ENCODE results near the gene AGPS. TPM values are rescaled to one million over a fixed set of nuclear protein-coding genes. Genes with fewer than 3 reads are reported as not detected.
A peak's percentile ranks its signal among the peaks of the same experiment; 100 is the strongest.

Gene AGPS
- total and polyA plus RNA-seq, 2 donors (not counting 1 experiment from before 2014, with no cell fraction given), result 15.9 to 18.0 TPM

DNA sequence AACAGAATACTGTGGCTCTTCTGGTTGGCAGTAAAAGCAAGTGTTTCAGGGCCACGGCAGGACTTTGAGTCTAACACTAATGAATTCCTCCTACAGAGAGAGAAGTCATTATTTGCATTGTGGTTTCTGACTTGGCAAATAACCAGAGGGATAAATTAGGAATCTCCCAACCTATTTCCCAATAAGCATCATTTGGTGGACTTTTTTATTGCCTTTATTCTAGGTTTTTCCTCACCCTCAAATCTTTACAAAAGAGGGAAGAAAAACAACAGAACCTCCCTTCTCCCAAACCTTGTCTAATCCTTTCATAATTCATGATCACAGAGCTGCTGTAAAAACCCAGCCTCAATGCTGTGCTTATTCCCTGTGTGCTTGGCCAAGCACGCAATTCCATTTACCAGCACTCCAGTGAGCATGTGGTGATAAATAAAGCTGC lies 179.7 kb downstream of the AGPS start:
- no peaks in the 10 kb centered on the region for H3K79me2 ChIP-seq (ENCODE audit: control insufficient read depth, insufficient read depth, low read length)
- no peaks in the 10 kb centered on the region for H3K27me3 ChIP-seq (ENCODE audit: control insufficient read depth, insufficient read depth, low read length)
- no peak overlapping the region for H3K27ac ChIP-seq (ENCODE audit: insufficient read depth, low read length)
- H3K4me1 ChIP-seq (ENCODE audit: control insufficient read depth, extremely low read depth, insufficient read depth, low read length), result no peaks in the 10 kb centered on the region
- H3K9me3 ChIP-seq (ENCODE audit: control insufficient read depth, insufficient read depth, low read depth, low read length), result no peaks in the 10 kb centered on the region
- H2AFZ ChIP-seq (ENCODE audit: low read length), result no peak overlapping the region
- H3K9ac ChIP-seq (ENCODE audit: insufficient read depth, low read length), result no peak overlapping the region
- no peak overlapping the region for H3K4me2 ChIP-seq (ENCODE audit: extremely low read depth, insufficient read depth, low read length)
- H3K36me3 ChIP-seq (ENCODE audit: control insufficient read depth, insufficient read depth, low read length), result no peaks in the 10 kb centered on the region
- H3K4me3 ChIP-seq (replicated peaks in 1 of 4; ENCODE audit: control extremely low read depth in 1 of 4, insufficient read depth in 1 of 4, low read depth in 3 of 4, low read length in 4 of 4), result no peak overlapping the region
- peak; percentile 7 to 68 for DNase-seq (ENCODE audit: low read depth in 2 of 2)
- no peaks in the 10 kb centered on the region for H4K20me1 ChIP-seq (ENCODE audit: control insufficient read depth, extremely low read depth, insufficient read depth, low read length)
- no peak for TF ChIP-seq EZH2 (IDR thresholded peaks at IDR 0.05; ENCODE audit: low read length, missing control alignments)
- TF ChIP-seq, protein P1, sequence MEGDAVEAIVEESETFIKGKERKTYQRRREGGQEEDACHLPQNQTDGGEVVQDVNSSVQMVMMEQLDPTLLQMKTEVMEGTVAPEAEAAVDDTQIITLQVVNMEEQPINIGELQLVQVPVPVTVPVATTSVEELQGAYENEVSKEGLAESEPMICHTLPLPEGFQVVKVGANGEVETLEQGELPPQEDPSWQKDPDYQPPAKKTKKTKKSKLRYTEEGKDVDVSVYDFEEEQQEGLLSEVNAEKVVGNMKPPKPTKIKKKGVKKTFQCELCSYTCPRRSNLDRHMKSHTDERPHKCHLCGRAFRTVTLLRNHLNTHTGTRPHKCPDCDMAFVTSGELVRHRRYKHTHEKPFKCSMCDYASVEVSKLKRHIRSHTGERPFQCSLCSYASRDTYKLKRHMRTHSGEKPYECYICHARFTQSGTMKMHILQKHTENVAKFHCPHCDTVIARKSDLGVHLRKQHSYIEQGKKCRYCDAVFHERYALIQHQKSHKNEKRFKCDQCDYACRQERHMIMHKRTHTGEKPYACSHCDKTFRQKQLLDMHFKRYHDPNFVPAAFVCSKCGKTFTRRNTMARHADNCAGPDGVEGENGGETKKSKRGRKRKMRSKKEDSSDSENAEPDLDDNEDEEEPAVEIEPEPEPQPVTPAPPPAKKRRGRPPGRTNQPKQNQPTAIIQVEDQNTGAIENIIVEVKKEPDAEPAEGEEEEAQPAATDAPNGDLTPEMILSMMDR (conservative IDR thresholded peaks at IDR 0.05 in 1 of 2, IDR thresholded peaks at IDR 0.05 in 1 of 2; ENCODE audit: low read depth in 1 of 2, low read length in 2 of 2), result no peak

DNA sequence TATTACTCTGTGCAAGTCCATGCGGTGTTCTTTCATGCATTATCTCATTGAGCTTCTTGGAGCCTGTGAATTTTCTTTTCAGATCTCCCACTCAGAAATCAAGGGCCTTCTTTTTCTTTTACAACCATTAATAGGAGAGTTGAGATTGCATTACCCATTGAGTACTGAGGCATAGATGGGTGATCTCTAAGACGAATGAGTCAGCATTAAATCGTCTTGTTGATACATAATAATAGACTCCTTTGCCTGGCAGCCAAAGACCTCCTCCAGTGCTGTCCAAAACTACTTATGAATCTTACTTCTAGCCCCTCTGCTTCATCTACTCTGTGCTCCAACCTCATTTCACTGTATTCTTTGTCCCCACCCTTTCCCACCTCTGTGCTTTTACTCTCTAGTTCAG lies 180.5 kb downstream of the AGPS start:
- TF ChIP-seq EZH2 (IDR thresholded peaks at IDR 0.05; ENCODE audit: low read length, missing control alignments), result no peak
- TF ChIP-seq, protein P1 (conservative IDR thresholded peaks at IDR 0.05 in 1 of 2, IDR thresholded peaks at IDR 0.05 in 1 of 2; ENCODE audit: low read depth in 1 of 2, low read length in 2 of 2), result no peak
- Histone ChIP-seq H3K4me3 (replicated peaks in 1 of 4; ENCODE audit: control extremely low read depth in 1 of 4, insufficient read depth in 1 of 4, low read depth in 3 of 4, low read length in 4 of 4) (no peak overlapping the region), H4K20me1 (ENCODE audit: control insufficient read depth, extremely low read depth, insufficient read depth, low read length) (no peaks in the 10 kb centered on the region), H3K4me2 (ENCODE audit: extremely low read depth, insufficient read depth, low read length) (no peak overlapping the region), H3K36me3 (ENCODE audit: control insufficient read depth, insufficient read depth, low read length) (no peaks in the 10 kb centered on the region), H3K79me2 (ENCODE audit: control insufficient read depth, insufficient read depth, low read length) (no peaks in the 10 kb centered on the region), H3K9ac (ENCODE audit: insufficient read depth, low read length) (no peak overlapping the region), H2AFZ (ENCODE audit: low read length) (no peak overlapping the region), H3K4me1 (ENCODE audit: control insufficient read depth, extremely low read depth, insufficient read depth, low read length) (no peaks in the 10 kb centered on the region), H3K9me3 (ENCODE audit: control insufficient read depth, insufficient read depth, low read depth, low read length) (no peaks in the 10 kb centered on the region), H3K27ac (ENCODE audit: insufficient read depth, low read length) (no peak overlapping the region), H3K27me3 (ENCODE audit: control insufficient read depth, insufficient read depth, low read length) (no peaks in the 10 kb centered on the region)
- DNase-seq (ENCODE audit: low read depth in 2 of 2), result peak in 1 of 2 donors; percentile 64

DNA sequence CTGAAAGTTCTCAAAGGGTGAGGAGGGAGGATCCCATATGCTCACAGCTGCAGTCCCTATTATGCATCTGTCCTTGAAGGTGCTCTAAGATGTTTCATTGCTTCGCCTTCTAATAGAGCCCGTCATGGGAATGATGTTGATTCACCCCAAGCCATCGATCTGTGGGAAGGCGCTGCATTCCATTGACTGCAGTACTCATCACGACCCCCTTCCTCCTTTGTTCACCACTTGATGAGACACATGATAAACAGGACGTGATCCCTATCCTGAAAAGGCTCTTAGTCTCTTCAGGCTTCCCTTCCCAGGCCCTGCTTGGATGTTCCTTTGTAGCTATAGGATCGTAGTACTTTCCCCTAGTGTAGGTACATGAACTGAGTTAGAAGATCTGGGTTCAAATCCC lies 181.8 kb downstream of the AGPS start:
- Histone ChIP-seq H3K27ac (ENCODE audit: insufficient read depth, low read length) (no peak overlapping the region), H3K4me2 (ENCODE audit: extremely low read depth, insufficient read depth, low read length) (no peak overlapping the region), H4K20me1 (ENCODE audit: control insufficient read depth, extremely low read depth, insufficient read depth, low read length) (no peaks in the 10 kb centered on the region), H3K4me1 (ENCODE audit: control insufficient read depth, extremely low read depth, insufficient read depth, low read length) (no peaks in the 10 kb centered on the region), H3K9me3 (ENCODE audit: control insufficient read depth, insufficient read depth, low read depth, low read length) (no peaks in the 10 kb centered on the region), H3K27me3 (ENCODE audit: control insufficient read depth, insufficient read depth, low read length) (no peaks in the 10 kb centered on the region), H3K79me2 (ENCODE audit: control insufficient read depth, insufficient read depth, low read length) (no peaks in the 10 kb centered on the region), H3K4me3 (replicated peaks in 1 of 4; ENCODE audit: control extremely low read depth in 1 of 4, insufficient read depth in 1 of 4, low read depth in 3 of 4, low read length in 4 of 4) (no peak overlapping the region), H2AFZ (ENCODE audit: low read length) (no peak overlapping the region), H3K9ac (ENCODE audit: insufficient read depth, low read length) (no peak overlapping the region), H3K36me3 (ENCODE audit: control insufficient read depth, insufficient read depth, low read length) (no peaks in the 10 kb centered on the region)
- no peak for DNase-seq (ENCODE audit: low read depth in 2 of 2)
- TF ChIP-seq EZH2 (IDR thresholded peaks at IDR 0.05; ENCODE audit: low read length, missing control alignments), result no peak
- TF ChIP-seq, protein P1 (conservative IDR thresholded peaks at IDR 0.05 in 1 of 2, IDR thresholded peaks at IDR 0.05 in 1 of 2; ENCODE audit: low read depth in 1 of 2, low read length in 2 of 2), result no peak
